Stimulated activated CD8-positive, alpha-beta memory T cell treated with anti-CD3 and anti-CD28 coated beads, Interleukin-7, amount 100 ng/mL, for 24 hours (primary cell): ENCODE results near the gene XAGE1A.
"Not testable (repeated sequence)": the region's sequence is repeated elsewhere in the genome, so short reads cannot be mapped to it uniquely, and the experiment has no call there.

ENCODE experiments used
- DNase-seq: peaks from one replicate; pipeline ENCODE4 v3.0.0-alpha.2; 2020; ENCODE audit warnings: low read depth

Gene XAGE1A, protein sequence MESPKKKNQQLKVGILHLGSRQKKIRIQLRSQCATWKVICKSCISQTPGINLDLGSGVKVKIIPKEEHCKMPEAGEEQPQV

GRCh38 chrX:52495545-52496418, at the start of gene XAGE1A:
Gene XAGE1A (plus strand): TSS chrX:52495808. CDS start chrX:52497362, 1,554 bp downstream.
- DNase-seq: not testable (repeated sequence)

GRCh38 chrX:52452031-52452430, 43.6 kb upstream of the XAGE1A start:
- DNase-seq: not testable (repeated sequence)

GRCh38 chrX:52471301-52471700, 24.3 kb upstream of the XAGE1A start:
- not testable (repeated sequence) for DNase-seq

DNA sequence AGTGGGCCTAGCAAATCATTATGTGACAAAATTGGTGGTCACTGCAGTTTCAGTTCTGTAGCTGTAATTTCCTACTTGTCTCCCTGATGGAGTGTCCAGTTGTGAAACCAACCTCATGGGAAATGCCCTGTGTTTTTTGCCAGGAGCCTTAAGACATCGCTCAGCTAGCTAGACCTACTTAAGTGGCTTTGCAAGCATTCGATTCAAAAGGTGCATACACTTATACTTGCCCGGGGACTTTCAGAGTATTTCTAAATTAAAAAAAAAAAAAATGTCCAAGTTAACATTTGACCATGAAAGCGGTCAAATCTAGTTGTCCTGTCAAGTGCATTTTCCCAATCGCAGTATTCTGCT, 788 bp downstream of the XAGE1A start:
- DNase-seq: not testable (repeated sequence)

DNA sequence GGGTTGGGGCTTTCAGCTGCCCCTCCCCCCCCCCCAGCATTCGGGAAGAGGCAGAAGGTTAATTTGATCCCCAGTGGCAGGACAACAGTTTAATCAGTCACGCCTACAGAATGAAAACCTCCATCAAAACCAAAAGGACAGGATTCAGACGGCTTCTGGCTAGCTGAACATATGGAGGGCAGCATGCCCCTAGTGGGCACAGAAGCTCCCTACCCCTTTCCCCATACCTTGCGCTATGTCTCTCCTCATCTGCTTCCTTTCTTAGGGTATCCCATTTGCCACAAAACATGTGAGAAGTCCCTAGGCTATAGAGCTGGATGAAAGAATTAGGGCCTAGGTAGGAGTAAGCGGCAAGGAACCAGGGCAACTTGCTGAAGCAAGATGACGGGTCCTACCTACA, 5.8 kb downstream of the XAGE1A start:
- DNase-seq: not testable (repeated sequence)

DNA sequence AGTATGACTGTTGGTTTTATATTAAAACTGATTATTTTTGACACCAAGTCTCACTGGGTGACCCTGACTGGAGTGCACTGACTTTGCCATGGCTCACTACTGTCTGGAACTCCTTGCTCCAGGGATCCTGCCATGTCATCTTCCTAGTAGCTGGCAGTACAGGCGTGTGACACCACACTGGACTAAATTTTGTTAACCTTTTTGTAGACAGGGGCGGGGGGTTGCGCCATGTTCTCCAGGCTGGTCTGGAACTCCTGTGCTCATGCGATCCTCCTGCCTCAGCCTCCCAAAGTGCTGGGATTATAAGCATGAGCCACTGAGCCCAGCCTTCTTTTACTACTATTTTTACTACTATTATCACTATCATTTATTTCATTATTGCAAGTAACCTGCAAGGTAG, 8.9 kb downstream of the XAGE1A start:
- no peak for DNase-seq

DNA sequence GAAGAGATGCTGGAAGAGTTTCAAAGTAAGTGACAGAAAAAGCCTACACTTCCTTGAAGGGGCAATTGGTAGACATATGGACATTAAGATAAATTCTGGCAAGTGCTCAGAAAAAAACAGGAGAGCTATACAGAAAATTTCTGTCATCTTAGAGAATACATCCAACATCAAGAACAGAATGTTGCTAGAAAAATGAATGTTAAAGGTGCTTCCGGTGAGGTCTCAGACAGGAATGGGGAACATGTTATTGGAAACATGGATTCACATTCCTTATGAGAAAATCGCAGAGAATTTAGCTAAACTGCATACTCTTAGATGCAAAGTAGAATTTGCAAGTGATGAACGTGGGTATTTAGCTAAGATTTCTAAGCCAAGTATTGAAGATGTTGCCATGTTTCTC, 11.7 kb downstream of the XAGE1A start:
- no peak for DNase-seq

- DNase-seq: no peak
These were observed 14.3 kb downstream of the XAGE1A start for GRCh38 chrX:52509916-52510315.

DNA sequence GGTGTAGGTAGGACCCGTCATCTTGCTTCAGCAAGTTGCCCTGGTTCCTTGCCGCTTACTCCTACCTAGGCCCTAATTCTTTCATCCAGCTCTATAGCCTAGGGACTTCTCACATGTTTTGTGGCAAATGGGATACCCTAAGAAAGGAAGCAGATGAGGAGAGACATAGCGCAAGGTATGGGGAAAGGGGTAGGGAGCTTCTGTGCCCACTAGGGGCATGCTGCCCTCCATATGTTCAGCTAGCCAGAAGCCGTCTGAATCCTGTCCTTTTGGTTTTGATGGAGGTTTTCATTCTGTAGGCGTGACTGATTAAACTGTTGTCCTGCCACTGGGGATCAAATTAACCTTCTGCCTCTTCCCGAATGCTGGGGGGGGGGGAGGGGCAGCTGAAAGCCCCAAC, 15.5 kb downstream of the XAGE1A start:
- not testable (repeated sequence) for DNase-seq

DNA sequence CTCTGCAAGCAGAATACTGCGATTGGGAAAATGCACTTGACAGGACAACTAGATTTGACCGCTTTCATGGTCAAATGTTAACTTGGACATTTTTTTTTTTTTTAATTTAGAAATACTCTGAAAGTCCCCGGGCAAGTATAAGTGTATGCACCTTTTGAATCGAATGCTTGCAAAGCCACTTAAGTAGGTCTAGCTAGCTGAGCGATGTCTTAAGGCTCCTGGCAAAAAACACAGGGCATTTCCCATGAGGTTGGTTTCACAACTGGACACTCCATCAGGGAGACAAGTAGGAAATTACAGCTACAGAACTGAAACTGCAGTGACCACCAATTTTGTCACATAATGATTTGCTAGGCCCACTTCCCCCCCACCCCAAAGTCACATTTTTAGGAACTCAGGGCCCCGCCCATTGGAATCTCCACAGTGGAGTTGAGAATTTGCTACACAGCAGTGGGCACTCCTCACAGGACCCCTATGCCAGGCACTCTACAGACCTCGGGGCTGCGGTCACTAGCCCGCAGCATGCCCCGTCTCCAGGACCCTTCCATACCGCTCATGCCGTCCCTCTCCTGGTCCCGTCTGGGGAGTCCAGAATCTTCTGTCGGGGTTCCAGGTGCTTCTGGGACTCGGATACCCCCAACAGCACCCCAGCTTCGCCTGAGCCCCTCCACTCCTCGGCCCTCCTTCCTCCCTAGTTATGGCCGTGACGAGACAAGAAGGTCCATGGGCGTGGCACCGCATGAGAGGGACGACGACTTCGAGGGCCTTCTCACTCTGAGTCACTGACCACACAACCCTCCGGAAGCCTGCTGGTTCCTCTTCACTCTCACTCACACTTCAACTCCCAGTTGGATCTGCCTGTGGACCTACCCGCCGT, 20.7 kb downstream of the XAGE1A start:
- not testable (repeated sequence) for DNase-seq

DNA sequence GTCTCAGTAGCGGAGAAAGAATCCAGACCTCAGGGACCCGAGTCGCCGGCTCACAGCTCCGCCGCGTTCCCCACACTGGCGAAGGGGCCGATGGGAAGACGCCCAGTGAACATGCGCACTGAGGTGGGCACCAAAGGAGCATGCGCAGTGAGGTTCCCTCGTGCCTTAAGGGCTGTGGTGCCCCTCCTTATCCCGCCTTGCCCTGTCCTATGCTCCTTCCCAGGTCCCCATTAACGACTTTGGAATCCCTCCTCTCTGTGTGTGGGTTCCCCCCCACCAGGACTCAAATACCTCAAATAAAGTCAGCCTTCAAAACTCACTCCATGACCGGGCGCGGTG, 21.3 kb downstream of the XAGE1A start, which contains the start of gene XAGE1B:
Gene XAGE1B (minus strand): TSS at position 77 of the 339 bp plus-strand sequence. CDS start 1,536 bp downstream, outside the sequence.
- not testable (repeated sequence) for DNase-seq

- DNase-seq: not testable (repeated sequence)
These were observed 45.4 kb downstream of the XAGE1A start for GRCh38 chrX:52541051-52541450.

GRCh38 chrX:52542311-52542710, 46.7 kb downstream of the XAGE1A start:
- no peak for DNase-seq

GRCh38 chrX:52544147-52544840, 48.7 kb downstream of the XAGE1A start:
- no peak for DNase-seq

DNA sequence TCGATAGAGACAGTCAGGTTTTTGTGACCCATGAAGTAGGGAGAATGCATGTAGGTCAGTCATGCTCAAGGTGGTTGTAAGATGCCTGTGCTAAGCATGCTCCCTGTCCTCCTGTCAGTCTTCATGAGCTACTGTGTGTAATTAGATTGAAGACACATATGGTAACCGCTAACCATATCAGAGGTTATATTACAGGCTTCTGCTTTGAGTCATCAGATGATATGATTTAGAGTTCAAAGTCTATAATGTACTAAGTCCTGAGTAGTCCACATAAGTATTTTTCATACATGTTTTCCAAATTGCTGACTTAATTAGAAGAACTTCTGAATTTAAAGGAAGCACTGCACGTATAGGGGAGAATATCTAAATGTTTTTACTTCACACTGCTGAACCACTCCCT, 53.2 kb downstream of the XAGE1A start:
- DNase-seq: not testable (repeated sequence)
